Upper lobe of right lung (tissue), 1 donor: ENCODE data around the gene TIGD6. TPM values are rescaled to one million over a fixed set of nuclear protein-coding genes. Genes with fewer than 3 reads are reported as not detected.

Experiments
- ATAC-seq: fragments of 200-7000 bp; cut with Tn5 transposase; one replicate; pipeline ENCODE4 v1.9.1; 2020; ENCODE audit warnings: mild to moderate bottlenecking, moderate library complexity
- DNase-seq: peaks from one replicate; pipeline ENCODE4 v3.0.0-alpha.2; 2020
- H3K27ac ChIP-seq: fragments of 200-600 bp; one replicate; pipeline ENCODE4 v1.8.0; 2022
- H3K27me3 ChIP-seq: fragments of 200-600 bp; one replicate; pipeline ENCODE4 v1.8.0; 2022; ENCODE audit warnings: mild to moderate bottlenecking
- H3K36me3 ChIP-seq: fragments of 200-600 bp; one replicate; pipeline ENCODE4 v1.8.0; 2022
- H3K4me1 ChIP-seq: fragments of 200-600 bp; one replicate; pipeline ENCODE4 v1.8.0; 2022
- H3K4me3 ChIP-seq: fragments of 200-600 bp; one replicate; pipeline ENCODE4 v1.8.0; 2022; ENCODE audit warnings: mild to moderate bottlenecking
- H3K9me3 ChIP-seq: fragments of 200-600 bp; one replicate; pipeline ENCODE4 v1.8.0; 2022
- CTCF ChIP-seq: fragments of 200-600 bp; IDR thresholded peaks from one replicate; pipeline ENCODE4 v1.8.0; 2022; ENCODE audit warnings: antibody characterized with exemption
- intact Hi-C: fragments of 100-400 bp; cut with DNase I; formaldehyde crosslinking; loops from one replicate; pipeline ENCODE4 v1.11.0; 2022
- total RNA-seq: library from RNA; stranded (reverse); fragmentation: NEBNext Ultra II Directional; extraction: Animal tissue kit (Norgen Biotek cat#: 25700); gene quantifications from one replicate; pipeline ENCODE4 v1.2.1, GENCODE V29; 2021
- donor health status: DM: no; HTN: yes; CAD: no; lungs with severe emphysema.

TIGD6 gene
- total RNA-seq, 1 donor from 2014 or later, result 4.0 TPM

- Histone ChIP-seq H3K27me3 (no peaks in the 10 kb centered on the region), H3K36me3 (peaks cover 19% of the 10 kb centered on the region), H3K9me3 (no peaks in the 10 kb centered on the region), H3K4me1 (peaks cover 27% of the 10 kb centered on the region), H3K4me3 (no peak overlapping the region), H3K27ac (no peak overlapping the region)
- DNase-seq (no peak), ATAC-seq (no peak)
- intact Hi-C loops, result no loop called here
- TF ChIP-seq CTCF, result no peak
Measured at GRCh38 chr5:149998281-149998680, 2.2 kb downstream of the TIGD6 start.

- ATAC-seq, result no peak
- Histone ChIP-seq H3K36me3 (peaks cover 19% of the 10 kb centered on the region), H3K4me3 (no peak overlapping the region), H3K9me3 (no peaks in the 10 kb centered on the region), H3K4me1 (peaks cover 8% of the 10 kb centered on the region), H3K27ac (no peak overlapping the region), H3K27me3 (no peaks in the 10 kb centered on the region)
- no peak for DNase-seq
- no peak for TF ChIP-seq CTCF
- intact Hi-C loops, result no loop called here
Measured at GRCh38 chr5:149996205-149996890, 4.1 kb downstream of the TIGD6 start.

- no peak overlapping the region for H3K4me3 ChIP-seq
- H3K9me3 ChIP-seq, result no peaks in the 10 kb centered on the region
- no peak overlapping the region for H3K27ac ChIP-seq
- ATAC-seq (no peak), DNase-seq (no peak)
- H3K36me3 ChIP-seq, result peaks cover 19% of the 10 kb centered on the region
- no peak for TF ChIP-seq CTCF
- intact Hi-C loops, result no loop called here
- peaks cover 8% of the 10 kb centered on the region for H3K4me1 ChIP-seq
- no peaks in the 10 kb centered on the region for H3K27me3 ChIP-seq
Measured at GRCh38 chr5:149995385-149996204, 4.9 kb downstream of the TIGD6 start.

GRCh38 chr5:149993471-149993870 lies 7.0 kb downstream of the TIGD6 start:
- no peaks in the 10 kb centered on the region for H3K27me3 ChIP-seq
- intact Hi-C loops, result no loop called here

More at GRCh38 chr5:149993471-149993870, 7.0 kb downstream of the TIGD6 start:
- ATAC-seq, result no peak
- Histone ChIP-seq H3K4me1 (no peaks in the 10 kb centered on the region), H3K27ac (no peak overlapping the region), H3K36me3 (peaks cover 19% of the 10 kb centered on the region), H3K9me3 (no peaks in the 10 kb centered on the region), H3K4me3 (no peak overlapping the region)
- DNase-seq, result no peak
- no peak for TF ChIP-seq CTCF
